GM19351 (cell line): ENCODE data around the gene ITGA4.
"Not testable (repeated sequence)": the region's sequence is repeated elsewhere in the genome, so short reads cannot be mapped to it uniquely, and the experiment has no call there.

Experiments used
- ATAC-seq: cut with Tn5 transposase; IDR thresholded peaks from one replicate; pipeline ENCODE4 v1.9.1; 2021; ENCODE audit warnings: mild to moderate bottlenecking, moderate library complexity; ENCODE audit not compliant: unreplicated experiment

The ITGA4 gene

DNA sequence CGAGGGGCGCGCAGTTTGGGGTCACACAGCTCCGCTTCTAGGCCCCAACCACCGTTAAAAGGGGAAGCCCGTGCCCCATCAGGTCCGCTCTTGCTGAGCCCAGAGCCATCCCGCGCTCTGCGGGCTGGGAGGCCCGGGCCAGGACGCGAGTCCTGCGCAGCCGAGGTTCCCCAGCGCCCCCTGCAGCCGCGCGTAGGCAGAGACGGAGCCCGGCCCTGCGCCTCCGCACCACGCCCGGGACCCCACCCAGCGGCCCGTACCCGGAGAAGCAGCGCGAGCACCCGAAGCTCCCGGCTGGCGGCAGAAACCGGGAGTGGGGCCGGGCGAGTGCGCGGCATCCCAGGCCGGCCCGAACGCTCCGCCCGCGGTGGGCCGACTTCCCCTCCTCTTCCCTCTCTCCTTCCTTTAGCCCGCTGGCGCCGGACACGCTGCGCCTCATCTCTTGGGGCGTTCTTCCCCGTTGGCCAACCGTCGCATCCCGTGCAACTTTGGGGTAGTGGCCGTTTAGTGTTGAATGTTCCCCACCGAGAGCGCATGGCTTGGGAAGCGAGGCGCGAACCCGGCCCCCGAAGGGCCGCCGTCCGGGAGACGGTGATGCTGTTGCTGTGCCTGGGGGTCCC lies at the start of gene ITGA4:
ITGA4 (plus strand) TSS at position 266 of the 620 bp plus-strand sequence; CDS start at position 535, 269 bp downstream.
- ATAC-seq, result peak; percentile 69

DNA sequence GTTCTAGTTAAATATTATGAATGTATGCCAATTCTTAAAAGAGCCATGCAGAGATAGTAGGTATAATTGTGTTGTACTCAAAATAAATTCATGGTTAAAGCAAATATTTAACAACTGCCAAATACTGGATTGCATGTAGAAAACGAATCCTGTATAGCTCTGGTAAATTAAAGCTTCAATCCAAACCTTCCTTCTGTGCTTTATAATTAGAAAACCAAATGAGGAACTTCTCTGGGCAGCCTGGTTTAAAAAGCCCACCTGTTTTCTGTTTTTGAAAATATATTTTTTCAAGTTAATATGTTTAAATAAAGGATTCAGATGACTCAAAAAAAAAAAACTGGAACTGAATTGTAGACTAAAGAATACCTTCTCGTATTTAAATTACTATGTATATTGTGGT lies 48.3 kb upstream of the ITGA4 start:
- no peak for ATAC-seq

- peak; percentile 98 for ATAC-seq
These were observed 45.9 kb upstream of the ITGA4 start for GRCh38 chr2:181411105-181411849.

DNA sequence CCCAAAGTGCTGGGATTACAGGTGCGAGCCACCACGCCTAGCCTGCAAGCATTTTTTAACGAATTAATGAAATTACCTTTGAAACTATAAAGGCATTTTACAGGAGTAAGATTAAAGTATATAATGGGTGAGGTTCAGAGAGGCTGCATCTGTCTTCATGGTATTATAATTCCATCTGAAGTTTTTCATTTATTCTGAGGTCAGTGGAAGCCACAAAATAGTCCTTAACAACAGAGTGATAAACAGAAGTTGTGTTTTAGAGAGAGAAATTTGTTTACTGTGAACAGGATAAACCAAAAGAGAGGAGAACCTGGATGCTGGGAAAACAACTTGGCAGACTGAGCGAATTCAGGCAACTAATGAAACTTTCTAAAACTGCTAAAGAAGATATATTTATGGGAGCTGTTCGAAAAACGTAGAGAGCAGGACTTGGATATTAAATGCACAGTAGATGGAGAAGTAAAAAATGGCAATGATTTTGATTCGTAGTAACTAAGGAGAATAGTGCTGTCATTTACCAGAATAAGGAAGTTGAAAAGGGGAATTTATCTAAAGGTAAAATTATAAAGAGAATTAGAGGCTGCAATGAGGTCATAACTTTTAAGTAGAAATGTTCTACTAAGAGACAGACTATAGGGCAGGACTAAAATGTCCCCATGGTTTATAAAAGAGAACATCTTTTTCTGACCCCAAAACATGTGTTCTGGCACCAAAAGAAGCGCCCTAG lies 37.9 kb upstream of the ITGA4 start:
- no peak for ATAC-seq

- peak; percentile 43 for ATAC-seq
These were observed 36.7 kb upstream of the ITGA4 start for GRCh38 chr2:181420259-181421130.

DNA sequence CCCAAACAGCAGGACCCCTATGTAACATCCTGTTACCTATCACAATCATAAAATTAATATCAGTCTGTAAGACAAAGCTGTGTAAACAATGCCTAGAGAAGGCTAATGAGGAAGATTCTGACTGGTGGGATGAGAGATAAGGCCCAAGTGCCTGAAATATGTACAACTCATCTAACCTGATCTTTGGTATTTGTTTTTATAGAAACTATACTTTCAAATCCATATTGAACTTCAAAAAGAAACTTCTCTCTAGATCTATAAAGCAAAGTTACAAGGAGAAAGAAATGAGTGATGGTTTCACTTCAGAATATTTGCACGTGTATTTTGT lies 36.1 kb upstream of the ITGA4 start:
- peak; percentile 40 for ATAC-seq

GRCh38 chr2:181421464-181421863 lies 35.7 kb upstream of the ITGA4 start:
- no peak for ATAC-seq

- ATAC-seq, result no peak
These were observed 30.5 kb upstream of the ITGA4 start for GRCh38 chr2:181426672-181427071.

GRCh38 chr2:181430406-181431118 lies 26.6 kb upstream of the ITGA4 start:
- ATAC-seq, result peak; percentile 56

DNA sequence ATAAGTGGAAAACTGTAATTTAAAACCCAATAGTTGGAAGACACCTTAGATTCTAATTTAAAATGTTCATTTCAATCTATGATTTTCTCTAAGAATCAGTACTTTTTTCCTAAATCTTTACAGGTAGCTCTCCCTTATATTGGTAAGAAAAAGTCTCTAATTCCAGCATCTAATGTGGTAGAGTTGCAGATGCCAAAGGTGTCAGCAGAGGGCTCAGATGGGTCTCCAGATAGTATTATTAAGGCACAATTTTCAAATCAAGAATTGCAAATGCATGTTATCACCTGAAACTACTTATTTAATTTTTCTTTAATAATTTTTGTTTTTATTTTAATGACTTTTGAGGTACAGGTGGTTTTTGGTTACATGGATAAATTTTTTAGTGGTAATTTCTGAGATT lies 25.5 kb upstream of the ITGA4 start:
- no peak for ATAC-seq

DNA sequence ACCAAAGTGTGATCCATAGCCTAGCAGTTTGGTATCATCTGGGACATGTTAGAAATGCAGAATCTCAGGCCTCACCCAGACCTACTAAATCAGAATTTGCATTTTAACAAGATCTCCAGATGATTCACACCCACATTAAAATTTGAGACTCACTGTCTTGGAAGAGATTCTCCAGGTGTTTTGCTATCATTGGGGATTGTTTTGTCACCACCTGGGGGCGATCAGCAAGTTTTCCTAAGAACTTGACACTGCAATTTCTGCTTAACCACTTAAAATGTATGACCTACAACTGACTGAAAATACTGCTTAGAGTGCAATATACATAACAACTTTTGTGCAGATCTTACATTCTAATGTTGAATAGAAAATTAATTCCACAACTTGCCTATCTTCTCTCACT lies 18.9 kb upstream of the ITGA4 start:
- ATAC-seq, result no peak

DNA sequence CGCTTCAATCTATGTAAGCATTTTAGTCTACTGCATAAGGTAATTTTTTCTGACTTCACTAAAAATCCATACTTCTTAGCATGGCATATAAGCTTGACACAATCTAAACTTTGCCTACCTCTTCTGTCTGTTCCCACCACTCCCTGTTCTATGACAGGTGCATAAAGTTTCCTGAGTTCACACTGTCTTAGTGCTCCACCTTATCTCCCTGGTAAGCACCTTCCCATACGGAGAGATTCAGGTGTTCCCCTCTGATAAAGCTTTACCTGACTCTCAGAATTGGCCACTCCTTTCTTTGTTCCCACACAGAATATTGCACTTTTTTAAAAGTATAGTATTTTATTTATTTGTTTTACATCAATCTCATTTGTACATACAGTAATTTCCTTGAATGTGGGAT lies 16.8 kb upstream of the ITGA4 start:
- ATAC-seq, result no peak

DNA sequence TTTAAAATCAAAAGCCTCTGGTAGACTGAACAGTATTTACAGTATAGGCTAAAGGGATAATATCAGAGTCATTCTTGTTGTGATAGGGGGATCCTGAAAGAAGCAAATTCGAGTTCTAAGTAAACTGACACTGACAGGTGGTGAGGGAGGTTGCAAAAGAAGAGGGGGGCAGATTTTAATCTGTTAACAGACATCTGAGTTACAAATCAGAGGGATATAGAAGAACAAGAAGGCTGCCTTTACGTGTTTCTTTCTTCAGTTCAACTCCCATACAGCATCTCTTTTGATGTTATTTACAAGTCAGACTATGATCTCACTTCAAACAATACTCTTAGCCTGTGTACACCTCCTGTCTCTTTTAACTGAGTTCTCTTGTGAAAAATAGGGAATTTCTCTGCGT lies 16.3 kb upstream of the ITGA4 start:
- no peak for ATAC-seq

- ATAC-seq, result no peak
These were observed 15.5 kb upstream of the ITGA4 start for GRCh38 chr2:181441670-181442069.

DNA sequence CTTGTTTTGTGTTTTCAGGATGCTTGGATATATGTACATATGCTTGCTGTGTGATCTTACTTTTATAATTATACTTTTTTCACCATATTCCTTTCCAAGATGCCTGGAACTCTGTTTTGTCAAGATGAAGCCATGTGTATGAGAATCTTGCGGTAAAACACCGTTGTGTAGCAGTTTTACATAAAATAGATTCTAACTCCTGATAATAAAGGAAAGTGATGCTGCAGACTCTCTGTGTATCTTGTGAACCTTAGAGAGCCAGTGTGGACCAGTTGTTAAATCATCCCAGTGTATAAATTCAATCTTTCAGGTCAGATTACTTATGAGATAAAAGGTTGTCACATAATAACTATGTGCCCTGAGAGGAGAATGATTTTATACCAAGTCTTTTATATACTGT lies 12.5 kb upstream of the ITGA4 start:
- ATAC-seq, result no peak

GRCh38 chr2:181446985-181447384 lies 10.2 kb upstream of the ITGA4 start:
- peak; percentile 68 for ATAC-seq

DNA sequence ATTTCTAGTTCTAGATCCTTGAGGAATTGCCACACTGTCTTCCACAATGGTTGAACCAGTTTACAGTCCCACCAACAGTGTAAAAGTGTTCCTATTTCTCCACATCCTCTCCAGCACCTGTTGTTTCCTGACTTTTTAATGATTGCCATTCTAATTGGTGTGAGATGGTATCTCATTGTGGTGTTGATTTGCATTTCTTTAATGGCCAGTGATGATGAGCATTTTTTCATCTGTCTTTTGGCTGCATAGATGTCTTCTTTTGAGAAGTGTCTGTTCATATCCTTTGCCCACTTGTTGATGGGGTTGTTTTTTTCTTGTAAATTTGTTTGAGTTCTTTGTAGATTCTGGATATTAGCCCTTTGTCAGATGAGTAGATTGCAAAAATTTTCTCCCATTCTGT lies 7.9 kb upstream of the ITGA4 start:
- ATAC-seq, result not testable (repeated sequence)

GRCh38 chr2:181454686-181455450 lies 2.3 kb upstream of the ITGA4 start:
- ATAC-seq, result no peak

DNA sequence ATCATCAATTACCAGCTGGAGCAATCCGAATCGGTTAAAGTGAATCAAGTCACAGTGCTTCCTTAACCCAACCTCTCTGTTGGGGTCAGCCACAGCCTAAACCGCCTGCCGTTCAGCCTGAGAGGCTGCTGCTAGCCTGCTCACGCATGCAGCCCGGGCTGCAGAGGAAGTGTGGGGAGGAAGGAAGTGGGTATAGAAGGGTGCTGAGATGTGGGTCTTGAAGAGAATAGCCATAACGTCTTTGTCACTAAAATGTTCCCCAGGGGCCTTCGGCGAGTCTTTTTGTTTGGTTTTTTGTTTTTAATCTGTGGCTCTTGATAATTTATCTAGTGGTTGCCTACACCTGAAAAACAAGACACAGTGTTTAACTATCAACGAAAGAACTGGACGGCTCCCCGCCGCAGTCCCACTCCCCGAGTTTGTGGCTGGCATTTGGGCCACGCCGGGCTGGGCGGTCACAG lies 496 bp upstream of the ITGA4 start:
- ATAC-seq, result peak; percentile 67
